ENCODE results near the gene ATP6V0A4. TPM values are rescaled to one million over a fixed set of nuclear protein-coding genes. Genes with fewer than 3 reads are reported as not detected.

Gene ATP6V0A4
- polyA plus RNA-seq, 1 of the 3 experiments (the other 2 are of a cell fraction), result not detected

GRCh38 chr7:138776166-138776833 lies 21.7 kb downstream of the ATP6V0A4 start:
- no peak overlapping the region for H3K4me3 ChIP-seq (ENCODE audit: low read depth in 2 of 2, low read length in 1 of 2)
- H3K9me2 ChIP-seq, result no peaks in the 10 kb centered on the region
- H3K27me3 ChIP-seq (ENCODE audit: insufficient read depth), result no peaks in the 10 kb centered on the region
- H3K9ac ChIP-seq, result no peak overlapping the region
- no peaks in the 10 kb centered on the region for H3K4me1 ChIP-seq (ENCODE audit: control insufficient read depth in 1 of 2, insufficient read depth in 2 of 2, low read depth in 1 of 2, low read length in 1 of 2)
- no peaks in the 10 kb centered on the region for H3K36me3 ChIP-seq (replicated peaks in 1 of 2; ENCODE audit: control insufficient read depth in 1 of 2, insufficient read depth in 2 of 2, low read length in 1 of 2)
- H3F3A ChIP-seq (replicated peaks; ENCODE audit: insufficient read depth), result no peaks in the 10 kb centered on the region
- no peak overlapping the region for H3K4me2 ChIP-seq
- 32% methylated on average over 10 of the region's 10 CpGs for WGBS (ENCODE audit: low lambda C conversion rate)
- H3K27ac ChIP-seq (ENCODE audit: low read depth in 2 of 2, low read length in 1 of 2), result no peak overlapping the region
- TF ChIP-seq PBX3 (IDR thresholded peaks at IDR 0.05) (no peak), CHD2 (IDR thresholded peaks at IDR 0.05; ENCODE audit: low read length, partially characterized antibody) (no peak), RFX5 (IDR thresholded peaks at IDR 0.05; ENCODE audit: low read length) (no peak), CTCF (IDR thresholded peaks at IDR 0.05) (no peak), SIN3A (IDR thresholded peaks at IDR 0.05; ENCODE audit: borderline replicate concordance, low read depth, low read length) (no peak), MEF2A (IDR thresholded peaks at IDR 0.05; ENCODE audit: borderline replicate concordance, low read depth) (no peak)
- CTCF ChIA-PET, result interaction anchor here (0.9 to 1.0 kb wide), 2 partner anchors 25 to 37 kb away, joined by 4 read pairs; no protein-coding TSS in a partner anchor
- H4K20me1 ChIP-seq (ENCODE audit: insufficient read depth), result no peaks in the 10 kb centered on the region
- H3K79me2 ChIP-seq (ENCODE audit: insufficient read depth), result no peaks in the 10 kb centered on the region
- H3K9me3 ChIP-seq, result no peaks in the 10 kb centered on the region
- no peak overlapping the region for H2AFZ ChIP-seq (ENCODE audit: low read depth)
- POLR2A ChIA-PET, result no interaction called here
- DNase-seq, result no peak

- 46% methylated on average over 8 of the region's 12 CpGs for WGBS (ENCODE audit: low lambda C conversion rate)
- no peaks in the 10 kb centered on the region for H3K27me3 ChIP-seq (ENCODE audit: insufficient read depth)
- ChIA-PET POLR2A (no interaction called here), CTCF (no interaction called here)
- H3K4me3 ChIP-seq (ENCODE audit: low read depth in 2 of 2, low read length in 1 of 2), result no peak overlapping the region
- no peak overlapping the region for H3K9ac ChIP-seq
- no peaks in the 10 kb centered on the region for H3F3A ChIP-seq (replicated peaks; ENCODE audit: insufficient read depth)
- no peak overlapping the region for H3K27ac ChIP-seq (ENCODE audit: low read depth in 2 of 2, low read length in 1 of 2)
- TF ChIP-seq RFX5 (IDR thresholded peaks at IDR 0.05; ENCODE audit: low read length) (no peak), IRF3 (IDR thresholded peaks at IDR 0.05; ENCODE audit: low read depth, low read length) (no peak), EZH2phosphoT487 (IDR thresholded peaks at IDR 0.05; ENCODE audit: borderline replicate concordance, low read depth) (no peak), SIN3A (IDR thresholded peaks at IDR 0.05; ENCODE audit: borderline replicate concordance, low read depth, low read length) (no peak), USF1 (IDR thresholded peaks at IDR 0.05; ENCODE audit: borderline replicate concordance, low read depth) (no peak), POLR2AphosphoS5 (IDR thresholded peaks at IDR 0.05; ENCODE audit: low read depth, low read length) (no peak), SMC3 (IDR thresholded peaks at IDR 0.05; ENCODE audit: low read depth, low read length) (no peak), NFIC (IDR thresholded peaks at IDR 0.05; ENCODE audit: borderline replicate concordance) (no peak), GABPA (IDR thresholded peaks at IDR 0.05; ENCODE audit: low read depth) (no peak), TEAD4 (IDR thresholded peaks at IDR 0.05; ENCODE audit: borderline replicate concordance, insufficient read depth) (no peak), RXRA (IDR thresholded peaks at IDR 0.05; ENCODE audit: borderline replicate concordance, low read depth) (no peak), CHD2 (IDR thresholded peaks at IDR 0.05; ENCODE audit: low read length, partially characterized antibody) (no peak), FOSL2 (IDR thresholded peaks at IDR 0.05; ENCODE audit: borderline replicate concordance, low read depth) (no peak), FOXM1 (IDR thresholded peaks at IDR 0.05; ENCODE audit: low read depth) (no peak)
- H3K9me3 ChIP-seq, result no peaks in the 10 kb centered on the region
- H2AFZ ChIP-seq (ENCODE audit: low read depth), result no peak overlapping the region
- no peaks in the 10 kb centered on the region for H3K9me2 ChIP-seq
- H4K20me1 ChIP-seq (ENCODE audit: insufficient read depth), result no peaks in the 10 kb centered on the region
- no peak overlapping the region for H3K4me2 ChIP-seq
- H3K79me2 ChIP-seq (ENCODE audit: insufficient read depth), result no peaks in the 10 kb centered on the region
- H3K4me1 ChIP-seq (ENCODE audit: control insufficient read depth in 1 of 2, insufficient read depth in 2 of 2, low read depth in 1 of 2, low read length in 1 of 2), result no peaks in the 10 kb centered on the region
- no peak for DNase-seq
- no peaks in the 10 kb centered on the region for H3K36me3 ChIP-seq (replicated peaks in 1 of 2; ENCODE audit: control insufficient read depth in 1 of 2, insufficient read depth in 2 of 2, low read length in 1 of 2)
Measured at GRCh38 chr7:138773817-138774216, 24.2 kb downstream of the ATP6V0A4 start.
